NCI-H2171 treated with DMSO at 0.1 percent for 48 hours (cell line): ENCODE data around the gene ZFHX3.

Experiments
- DNase-seq: peaks from one replicate; lab custom pipeline; 2025; lab: John Stamatoyannopoulos, UW

The ZFHX3 gene

GRCh38 chr16:72825912-72826621 is 221.9 kb downstream of the ZFHX3 start:
- no peak for DNase-seq

- DNase-seq: no peak
Measured at GRCh38 chr16:72824761-72825160, 223.2 kb downstream of the ZFHX3 start.

DNA sequence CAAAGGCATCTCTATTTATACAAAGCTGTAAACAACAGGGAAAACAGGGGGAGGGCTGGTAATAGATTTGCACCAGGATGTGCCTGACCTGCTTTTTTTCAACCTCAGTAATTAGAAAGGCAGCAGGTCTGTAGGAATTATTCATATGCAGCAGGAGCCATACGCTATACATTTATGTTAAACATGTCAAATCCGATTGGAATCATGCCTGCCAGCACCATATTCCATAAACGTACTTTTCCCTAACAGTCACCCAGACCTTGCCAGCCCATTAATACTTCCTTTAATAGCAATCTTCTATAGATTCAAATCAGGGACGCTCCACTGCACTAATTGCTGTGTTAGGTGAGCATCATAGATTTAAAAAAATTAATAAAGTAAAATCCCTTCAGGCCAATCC is 223.9 kb downstream of the ZFHX3 start:
- no peak for DNase-seq

GRCh38 chr16:72821185-72821950 is 226.6 kb downstream of the ZFHX3 start:
- DNase-seq: no peak

DNA sequence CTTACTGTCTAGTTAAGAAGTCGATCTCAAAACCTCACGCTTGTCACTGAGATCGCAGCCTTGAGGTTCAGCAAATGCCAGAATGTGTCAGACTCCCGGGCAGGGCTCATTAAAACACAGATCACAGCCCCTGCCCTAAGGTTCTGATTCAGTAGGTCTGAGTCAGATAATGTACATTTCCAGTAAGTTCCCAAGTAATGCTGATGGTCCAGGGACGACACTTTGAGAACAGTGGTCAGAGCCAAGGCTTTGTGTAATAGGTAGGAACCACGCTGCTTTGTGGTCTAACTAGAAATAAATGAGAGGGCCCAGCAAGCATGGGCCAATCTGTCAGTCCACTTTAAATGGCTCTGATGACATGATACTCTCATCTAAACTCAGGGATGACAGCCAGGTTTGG is 228.6 kb downstream of the ZFHX3 start:
- DNase-seq: no peak

- no peak for DNase-seq
Measured at GRCh38 chr16:72818236-72818845, 229.6 kb downstream of the ZFHX3 start.

GRCh38 chr16:72815348-72816318 is 232.3 kb downstream of the ZFHX3 start:
- no peak for DNase-seq

- no peak for DNase-seq
Measured at GRCh38 chr16:72814226-72814625, 233.7 kb downstream of the ZFHX3 start.

- DNase-seq: no peak
Measured at GRCh38 chr16:72812672-72813071, 235.3 kb downstream of the ZFHX3 start.

DNA sequence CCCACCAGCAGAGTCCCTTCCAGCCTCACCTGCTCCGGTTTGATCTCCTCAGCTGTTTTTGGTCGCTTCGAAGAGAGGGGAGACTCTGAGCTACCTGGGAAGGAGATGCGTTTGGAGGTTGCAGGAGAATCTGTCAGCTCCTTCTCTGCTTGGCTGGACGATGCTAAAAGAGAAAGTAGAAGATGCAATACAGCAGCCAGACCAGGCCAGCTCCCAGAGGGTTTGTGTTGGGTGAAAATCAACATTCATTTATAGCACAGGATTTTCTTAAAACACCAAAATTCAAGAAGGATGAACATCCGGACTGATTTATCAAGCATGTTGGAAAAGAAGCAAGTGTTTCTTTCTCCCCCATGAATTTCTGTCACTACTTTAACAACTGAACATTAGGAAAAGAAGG is 236.1 kb downstream of the ZFHX3 start:
- no peak for DNase-seq

- DNase-seq: no peak
Measured at GRCh38 chr16:72811188-72811720, 236.7 kb downstream of the ZFHX3 start.

DNA sequence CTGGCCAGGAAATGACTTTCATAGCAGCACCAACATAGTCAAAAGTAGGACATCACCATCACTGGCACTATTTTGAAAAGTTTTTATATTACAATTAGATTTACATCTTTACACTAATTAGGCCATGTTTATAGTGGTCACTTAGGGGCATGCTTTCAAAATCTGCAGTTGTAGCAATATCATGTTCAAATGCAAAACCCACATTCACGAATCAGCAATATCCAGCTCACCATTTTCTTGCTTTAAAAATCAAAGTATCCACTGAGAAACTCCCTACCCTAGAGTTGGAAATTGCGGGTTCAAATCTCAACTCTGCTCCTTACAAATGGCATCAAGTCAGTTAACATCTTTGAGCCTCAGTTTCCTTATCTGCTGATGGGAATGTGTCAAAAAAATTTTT is 237.4 kb downstream of the ZFHX3 start:
- DNase-seq: no peak

DNA sequence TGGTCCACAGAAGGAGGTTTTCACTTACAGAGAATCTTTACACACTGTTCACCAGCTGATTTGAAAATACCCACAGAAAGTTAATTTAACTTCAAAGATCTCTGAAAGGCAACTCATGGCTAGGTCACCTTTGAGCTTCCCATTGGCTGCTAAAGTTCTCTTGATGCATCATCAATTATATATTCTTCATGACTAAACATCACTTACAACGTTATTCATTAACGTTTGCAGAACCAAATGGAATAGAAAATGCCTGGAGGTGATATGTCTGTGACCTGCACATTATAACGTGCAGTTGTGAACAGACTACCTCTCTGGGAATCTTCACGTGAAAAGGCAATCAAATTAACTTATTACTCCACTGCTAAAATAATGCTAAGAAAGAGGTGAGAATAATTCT is 238.5 kb downstream of the ZFHX3 start:
- DNase-seq: no peak

GRCh38 chr16:72808754-72809153 is 239.2 kb downstream of the ZFHX3 start:
- DNase-seq: no peak

- DNase-seq: no peak
Measured at GRCh38 chr16:72807245-72807644, 240.7 kb downstream of the ZFHX3 start.

GRCh38 chr16:72805486-72805885 is 242.4 kb downstream of the ZFHX3 start:
- DNase-seq: no peak

- DNase-seq: no peak
Measured at GRCh38 chr16:72800524-72801161, 247.3 kb downstream of the ZFHX3 start.

GRCh38 chr16:72798264-72798663 is 249.7 kb downstream of the ZFHX3 start:
- no peak for DNase-seq

GRCh38 chr16:72797621-72798020 is 250.3 kb downstream of the ZFHX3 start:
- DNase-seq: no peak

GRCh38 chr16:72796222-72796621 is 251.7 kb downstream of the ZFHX3 start:
- DNase-seq: no peak

- DNase-seq: no peak
Measured at GRCh38 chr16:72794986-72795385, 252.9 kb downstream of the ZFHX3 start.
